Dedifferentiated amniotic fluid mesenchymal stem cell (primary cell): ENCODE data around the gene DNAJC5.
"Not testable (repeated sequence)": the region's sequence is repeated elsewhere in the genome, so short reads cannot be mapped to it uniquely, and the experiment has no call there.

Experiments used
- DNase-seq: peaks from one replicate; pipeline ENCODE4 v3.0.0-alpha.2; 2016; ENCODE audit errors: extremely low spot score

The DNAJC5 gene

GRCh38 chr20:63861365-63861934, 33.5 kb upstream of the DNAJC5 start, which contains the start of gene ABHD16B:
Gene ABHD16B (plus strand): TSS chr20:63861498. CDS start chr20:63861541, 43 bp downstream.
- no peak for DNase-seq

DNA sequence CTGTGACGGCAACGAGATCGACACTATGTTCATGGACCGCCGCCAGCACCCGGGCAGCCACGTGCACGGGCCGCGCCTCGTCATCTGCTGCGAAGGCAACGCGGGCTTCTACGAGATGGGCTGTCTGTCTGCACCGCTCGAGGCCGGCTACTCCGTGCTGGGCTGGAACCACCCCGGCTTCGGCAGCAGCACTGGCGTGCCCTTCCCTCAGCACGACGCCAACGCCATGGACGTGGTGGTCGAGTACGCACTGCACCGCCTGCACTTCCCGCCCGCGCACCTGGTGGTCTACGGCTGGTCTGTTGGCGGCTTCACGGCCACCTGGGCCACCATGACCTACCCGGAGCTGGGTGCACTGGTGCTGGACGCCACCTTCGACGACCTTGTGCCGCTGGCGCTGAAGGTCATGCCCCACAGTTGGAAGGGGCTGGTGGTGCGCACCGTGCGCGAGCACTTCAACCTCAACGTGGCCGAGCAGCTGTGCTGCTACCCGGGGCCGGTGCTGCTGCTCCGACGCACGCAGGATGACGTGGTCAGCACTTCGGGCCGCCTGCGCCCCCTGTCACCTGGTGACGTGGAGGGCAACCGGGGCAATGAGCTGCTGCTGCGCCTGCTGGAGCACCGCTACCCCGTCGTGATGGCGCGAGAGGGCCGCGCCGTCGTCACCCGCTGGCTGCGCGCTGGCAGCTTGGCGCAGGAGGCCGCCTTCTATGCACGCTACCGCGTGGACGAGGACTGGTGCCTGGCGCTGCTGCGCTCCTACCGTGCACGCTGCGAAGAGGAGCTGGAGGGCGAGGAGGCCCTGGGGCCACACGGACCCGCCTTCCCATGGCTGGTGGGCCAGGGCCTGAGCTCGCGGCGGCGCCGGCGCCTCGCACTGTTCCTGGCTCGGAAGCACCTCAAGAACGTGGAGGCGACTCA, 32.7 kb upstream of the DNAJC5 start:
- no peak for DNase-seq

GRCh38 chr20:63863021-63863797, 31.7 kb upstream of the DNAJC5 start:
- no peak for DNase-seq

- DNase-seq = peak; percentile 46
Measured at GRCh38 chr20:63863798-63864544, 31.0 kb upstream of the DNAJC5 start.

DNA sequence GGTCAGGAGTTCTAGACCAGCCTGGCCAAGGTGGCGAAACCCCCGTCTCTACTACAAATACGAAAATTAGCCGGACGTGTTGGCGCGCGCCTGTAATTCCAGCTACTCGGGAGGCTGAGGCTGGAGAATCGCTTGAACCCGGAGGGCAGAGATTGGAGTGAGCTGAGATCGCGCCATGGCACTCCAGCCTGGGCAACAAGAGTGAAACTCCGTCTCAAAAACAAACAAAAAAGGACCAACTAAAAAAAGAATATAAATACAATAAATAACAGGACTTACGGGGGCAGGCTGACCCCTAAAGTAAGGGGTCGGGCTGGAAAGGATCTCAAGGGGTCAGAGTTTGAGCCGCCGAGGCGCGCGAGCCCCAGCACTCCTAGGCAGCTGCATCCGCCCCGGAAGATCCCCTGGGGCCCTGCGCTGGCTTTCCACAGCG, 30.4 kb upstream of the DNAJC5 start:
- DNase-seq = no peak

GRCh38 chr20:63864978-63865640, 29.8 kb upstream of the DNAJC5 start, which contains the start of gene TPD52L2:
Gene TPD52L2 (plus strand): TSS chr20:63865270. CDS start chr20:63865366, 96 bp downstream.
- peak; percentile 97 for DNase-seq

DNA sequence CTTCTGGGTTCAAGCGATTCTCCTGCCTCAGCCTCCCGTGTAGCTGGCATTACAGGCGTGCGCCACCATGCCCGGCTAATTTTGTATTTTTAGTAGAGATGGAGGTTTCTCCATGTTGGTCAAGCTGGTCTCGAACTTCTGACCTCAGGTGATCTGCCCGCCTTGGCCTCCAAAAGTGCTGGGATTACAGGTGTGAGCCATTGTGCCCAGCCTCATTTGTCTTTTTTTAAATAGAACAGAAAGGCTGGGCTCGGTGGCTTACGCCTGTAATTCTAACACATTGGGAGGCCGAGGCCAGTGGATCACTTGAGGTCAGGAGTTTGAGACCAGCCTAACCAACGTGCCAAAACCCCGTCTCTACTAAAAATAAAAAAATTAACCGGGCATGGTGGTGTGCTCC, 27.9 kb upstream of the DNAJC5 start:
- DNase-seq = not testable (repeated sequence)

GRCh38 chr20:63868264-63868663, 26.7 kb upstream of the DNAJC5 start:
- DNase-seq = no peak

GRCh38 chr20:63873477-63873971, 21.4 kb upstream of the DNAJC5 start:
- DNase-seq = no peak

DNA sequence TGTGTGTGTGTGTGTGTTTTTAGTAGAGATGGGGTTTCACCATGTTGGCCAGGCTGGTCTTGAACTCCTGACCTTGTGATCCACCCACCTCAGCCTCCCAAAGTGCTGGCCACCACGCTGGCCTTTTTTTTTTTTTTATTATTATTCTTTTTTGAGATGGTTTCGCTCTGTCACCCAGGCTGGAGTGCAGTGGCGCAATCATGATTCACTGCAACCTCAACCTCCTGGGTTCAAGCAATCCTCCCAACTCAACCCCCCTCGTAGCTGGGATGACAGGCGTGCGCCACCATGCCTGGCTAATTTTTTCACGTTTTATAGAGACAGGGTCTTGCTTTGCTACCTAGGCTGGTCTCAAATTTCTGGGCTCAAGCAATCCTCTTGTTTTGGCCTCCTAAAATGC, 20.7 kb upstream of the DNAJC5 start:
- DNase-seq = not testable (repeated sequence)

- no peak for DNase-seq
Measured at GRCh38 chr20:63876489-63877036, 18.4 kb upstream of the DNAJC5 start.

DNA sequence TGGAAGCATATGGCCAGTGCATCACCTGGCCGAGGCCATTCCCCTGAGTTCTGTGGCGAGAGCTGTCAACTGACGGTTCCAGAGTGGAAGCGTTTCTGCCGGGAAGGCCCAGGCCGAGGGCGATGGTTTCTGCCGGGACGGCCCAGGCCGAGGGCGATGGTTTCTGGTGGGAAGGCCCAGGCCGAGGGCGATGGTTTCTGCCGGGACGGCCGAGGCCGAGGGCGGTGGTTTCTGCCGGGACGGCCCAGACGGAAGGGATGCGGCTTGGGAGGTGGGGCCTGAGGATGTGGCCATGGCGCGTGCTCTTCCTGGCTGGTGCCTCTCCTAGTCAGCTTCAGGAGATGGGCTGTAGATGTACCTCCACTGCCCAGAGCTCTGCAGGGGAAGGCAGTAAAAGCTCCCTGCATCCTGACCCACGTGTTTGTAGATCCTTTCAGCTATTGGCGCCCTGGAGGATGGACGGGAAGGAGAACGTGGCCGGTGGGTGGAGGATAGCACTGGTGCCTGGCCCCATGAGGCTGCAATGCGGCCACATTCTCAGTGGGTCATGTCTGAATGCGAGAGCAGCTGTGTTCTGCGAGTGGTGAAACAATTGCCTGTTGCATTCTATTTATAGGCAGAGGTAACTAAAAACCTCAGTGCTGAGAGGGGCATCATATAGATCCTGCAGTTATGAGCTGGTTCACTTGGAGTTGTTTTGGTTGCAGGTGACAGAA, 17.0 kb upstream of the DNAJC5 start:
- DNase-seq = no peak

DNA sequence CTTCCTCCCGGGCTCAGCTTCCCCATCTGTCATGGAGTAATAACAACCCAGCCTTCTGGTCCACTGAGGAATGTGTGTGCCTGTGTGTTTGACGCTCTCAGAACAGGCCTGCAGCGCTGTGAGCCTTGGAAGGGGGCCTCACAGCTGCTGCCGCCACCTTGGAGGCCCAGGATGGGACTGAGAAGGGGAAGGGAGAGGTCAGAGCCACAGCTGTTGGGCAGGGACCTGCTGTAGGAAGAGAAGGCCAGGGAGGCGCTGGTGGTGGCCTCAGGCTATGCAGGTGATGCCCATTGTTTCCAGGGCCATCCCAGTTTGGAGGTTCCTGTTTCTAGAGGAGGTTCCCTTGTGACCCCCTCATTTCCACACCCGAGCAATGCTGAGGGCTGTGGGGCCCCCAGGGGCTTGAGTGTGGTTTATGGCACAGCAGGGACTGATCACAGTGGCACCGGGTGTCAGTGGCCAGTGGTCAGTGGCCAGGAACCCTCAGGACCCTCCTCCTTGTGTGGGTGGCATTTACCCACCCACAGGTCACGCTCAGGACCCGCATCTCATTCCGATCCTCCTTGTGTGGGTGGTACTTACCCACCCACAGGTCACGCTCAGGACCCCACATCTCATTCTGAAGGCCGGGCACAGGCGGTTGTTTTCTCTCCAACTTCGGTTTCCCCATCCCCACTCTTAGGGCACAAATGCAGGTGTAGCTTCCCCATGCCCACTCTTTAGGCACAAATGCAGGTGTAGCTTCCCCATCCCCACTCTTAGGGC, 15.8 kb upstream of the DNAJC5 start:
- DNase-seq = no peak

- not testable (repeated sequence) for DNase-seq
Measured at GRCh38 chr20:63880901-63881300, 14.0 kb upstream of the DNAJC5 start.

GRCh38 chr20:63881451-63882226, 13.3 kb upstream of the DNAJC5 start:
- no peak for DNase-seq

GRCh38 chr20:63882257-63883200, 12.4 kb upstream of the DNAJC5 start:
- no peak for DNase-seq

DNA sequence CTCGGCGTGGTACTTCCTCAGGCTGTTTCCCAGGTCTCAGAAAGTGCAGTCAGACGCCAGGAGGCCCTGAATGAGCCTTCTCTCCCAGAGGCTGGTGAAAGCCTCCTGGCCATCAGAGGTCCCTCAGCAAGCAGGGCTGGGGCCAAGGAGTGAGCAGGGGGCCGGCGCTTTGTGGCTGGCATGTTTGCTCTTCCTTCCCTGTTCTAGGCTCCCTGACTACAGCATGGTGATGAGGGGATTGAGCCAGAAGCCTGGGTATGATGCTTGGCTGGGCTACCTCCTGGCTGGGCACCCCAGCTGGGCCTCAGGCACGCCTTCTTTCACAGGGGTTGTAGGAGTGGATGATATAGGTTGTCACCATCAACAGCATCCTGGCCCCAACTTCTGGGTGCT, 11.7 kb upstream of the DNAJC5 start:
- no peak for DNase-seq
